SK-N-SH (cell line): ENCODE measurements around the gene FOXK2. TPM values are rescaled to one million over a fixed set of nuclear protein-coding genes. Genes with fewer than 3 reads are reported as not detected.

ENCODE experiments used
- FOSL2 ChIP-seq: IDR thresholded peaks from 2 replicates; pipeline ENCODE4 v1.4.0; 2012; ENCODE audit warnings: low read depth, mild to moderate bottlenecking, moderate library complexity, borderline replicate concordance
- MXI1 ChIP-seq: IDR thresholded peaks from 2 replicates; pipeline ENCODE4 v1.6.1; 2012; ENCODE audit warnings: mild to moderate bottlenecking, low read depth, low read length, improper control_type of control experiment
- NFIC ChIP-seq: IDR thresholded peaks from 2 replicates; pipeline ENCODE4 v1.4.0; 2012; ENCODE audit warnings: borderline replicate concordance
- NRF1 ChIP-seq: IDR thresholded peaks from 2 replicates; pipeline ENCODE4 v1.6.1; 2012; ENCODE audit warnings: low read depth, mild to moderate bottlenecking, low read length
- SIN3A ChIP-seq: IDR thresholded peaks from 2 replicates; pipeline ENCODE4 v1.6.1; 2012; ENCODE audit warnings: low read depth, mild to moderate bottlenecking, low read length, moderate library complexity, borderline replicate concordance
- YY1 ChIP-seq: IDR thresholded peaks from 2 replicates; pipeline ENCODE4 v1.4.0; 2012; ENCODE audit warnings: low read depth, mild to moderate bottlenecking
- polyA plus RNA-seq, 3 experiments: library from polyadenylated mRNA; depleted of rRNA; stranded (reverse); fragments of >200 nt; gene quantifications; 2 replicates each; pipeline ENCODE4 v1.2.3, GENCODE V29; 2012
- TF ChIP-seq, protein P1 (sequence below): fragments of 200-600 bp; sonication (generic); IDR thresholded peaks from 2 replicates; pipeline ENCODE4 v1.6.1; 2017; ENCODE audit warnings: antibody characterized with exemption, mild to moderate bottlenecking, moderate library complexity
- TF ChIP-seq, protein P2 (sequence below): IDR thresholded peaks from 2 replicates; pipeline ENCODE4 v1.4.0; 2012; ENCODE audit warnings: low read depth, borderline replicate concordance
- TF ChIP-seq, protein P3 (sequence below): fragments of 150-350 bp; IDR thresholded peaks from 2 replicates; pipeline ENCODE4 v1.6.1; 2016; ENCODE audit warnings: mild to moderate bottlenecking, low read depth, low read length
- TF ChIP-seq, protein P4 (sequence below): IDR thresholded peaks from 2 replicates; pipeline ENCODE4 v1.4.0; 2012; ENCODE audit warnings: low read depth
- TF ChIP-seq, protein P5 (sequence below): fragments of 150-350 bp; IDR thresholded peaks from 2 replicates; pipeline ENCODE4 v1.6.1; 2017; ENCODE audit warnings: antibody characterized with exemption, low read length, low read depth, borderline replicate concordance

The FOXK2 gene
- polyA plus RNA-seq, 1 of the 3 experiments (the other 2 are of a cell fraction): 36.4 TPM

DNA sequence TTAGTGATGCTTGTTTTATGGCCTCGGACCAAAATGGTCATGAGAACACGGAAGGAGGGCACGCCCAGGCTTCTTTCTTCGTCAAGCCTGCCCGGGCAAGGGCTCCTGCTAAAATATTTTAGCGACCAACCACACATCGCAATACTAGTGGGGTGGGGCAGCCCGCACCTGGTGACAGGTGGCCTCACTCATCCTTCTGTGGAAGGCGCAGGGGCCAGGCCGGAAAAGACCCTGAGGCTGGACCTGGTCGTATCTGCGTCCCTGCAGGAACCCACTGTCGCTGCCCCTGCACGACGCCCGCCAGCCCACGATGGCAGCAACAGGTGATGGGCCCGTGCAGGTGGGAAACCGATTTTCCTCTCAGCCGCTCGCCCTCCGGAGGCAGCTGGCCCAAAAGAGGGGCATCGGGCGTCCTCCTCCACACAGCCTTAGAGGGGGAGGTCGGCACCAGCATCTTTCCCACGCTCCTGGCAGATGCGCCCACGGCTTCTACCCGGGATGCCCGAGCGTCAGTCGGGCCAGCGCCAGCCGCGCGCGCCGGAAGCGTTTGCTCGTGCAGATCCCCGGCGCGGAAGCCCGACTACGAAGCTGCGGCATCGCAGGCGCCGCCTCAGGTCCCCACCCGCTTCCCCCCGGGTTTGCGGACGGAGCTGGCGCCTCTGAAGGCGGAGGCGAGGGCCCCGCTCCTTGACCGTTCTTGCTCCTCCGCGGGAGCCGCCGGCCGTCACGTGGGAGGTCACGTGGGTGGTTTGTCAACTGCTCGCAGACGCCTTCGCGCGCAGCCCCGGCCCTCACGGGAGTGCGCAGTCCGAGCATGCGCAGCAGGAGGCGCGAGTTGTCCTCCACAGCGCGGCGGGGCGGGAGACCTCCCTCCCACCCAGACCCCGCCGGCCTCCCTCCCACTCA is 22.8 kb upstream of the FOXK2 start (continued):
- TF ChIP-seq, protein P1, sequence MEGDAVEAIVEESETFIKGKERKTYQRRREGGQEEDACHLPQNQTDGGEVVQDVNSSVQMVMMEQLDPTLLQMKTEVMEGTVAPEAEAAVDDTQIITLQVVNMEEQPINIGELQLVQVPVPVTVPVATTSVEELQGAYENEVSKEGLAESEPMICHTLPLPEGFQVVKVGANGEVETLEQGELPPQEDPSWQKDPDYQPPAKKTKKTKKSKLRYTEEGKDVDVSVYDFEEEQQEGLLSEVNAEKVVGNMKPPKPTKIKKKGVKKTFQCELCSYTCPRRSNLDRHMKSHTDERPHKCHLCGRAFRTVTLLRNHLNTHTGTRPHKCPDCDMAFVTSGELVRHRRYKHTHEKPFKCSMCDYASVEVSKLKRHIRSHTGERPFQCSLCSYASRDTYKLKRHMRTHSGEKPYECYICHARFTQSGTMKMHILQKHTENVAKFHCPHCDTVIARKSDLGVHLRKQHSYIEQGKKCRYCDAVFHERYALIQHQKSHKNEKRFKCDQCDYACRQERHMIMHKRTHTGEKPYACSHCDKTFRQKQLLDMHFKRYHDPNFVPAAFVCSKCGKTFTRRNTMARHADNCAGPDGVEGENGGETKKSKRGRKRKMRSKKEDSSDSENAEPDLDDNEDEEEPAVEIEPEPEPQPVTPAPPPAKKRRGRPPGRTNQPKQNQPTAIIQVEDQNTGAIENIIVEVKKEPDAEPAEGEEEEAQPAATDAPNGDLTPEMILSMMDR: no peak
- TF ChIP-seq YY1 (no peak), SIN3A (peak; percentile 71; the same call in 1 of the 2 replicates), NFIC (no peak), MXI1 (peak; percentile 94), FOSL2 (no peak), NRF1 (peak; percentile 86)
- TF ChIP-seq, protein P2, sequence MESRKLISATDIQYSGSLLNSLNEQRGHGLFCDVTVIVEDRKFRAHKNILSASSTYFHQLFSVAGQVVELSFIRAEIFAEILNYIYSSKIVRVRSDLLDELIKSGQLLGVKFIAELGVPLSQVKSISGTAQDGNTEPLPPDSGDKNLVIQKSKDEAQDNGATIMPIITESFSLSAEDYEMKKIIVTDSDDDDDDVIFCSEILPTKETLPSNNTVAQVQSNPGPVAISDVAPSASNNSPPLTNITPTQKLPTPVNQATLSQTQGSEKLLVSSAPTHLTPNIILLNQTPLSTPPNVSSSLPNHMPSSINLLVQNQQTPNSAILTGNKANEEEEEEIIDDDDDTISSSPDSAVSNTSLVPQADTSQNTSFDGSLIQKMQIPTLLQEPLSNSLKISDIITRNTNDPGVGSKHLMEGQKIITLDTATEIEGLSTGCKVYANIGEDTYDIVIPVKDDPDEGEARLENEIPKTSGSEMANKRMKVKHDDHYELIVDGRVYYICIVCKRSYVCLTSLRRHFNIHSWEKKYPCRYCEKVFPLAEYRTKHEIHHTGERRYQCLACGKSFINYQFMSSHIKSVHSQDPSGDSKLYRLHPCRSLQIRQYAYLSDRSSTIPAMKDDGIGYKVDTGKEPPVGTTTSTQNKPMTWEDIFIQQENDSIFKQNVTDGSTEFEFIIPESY: peak; percentile 67
- TF ChIP-seq, protein P3, sequence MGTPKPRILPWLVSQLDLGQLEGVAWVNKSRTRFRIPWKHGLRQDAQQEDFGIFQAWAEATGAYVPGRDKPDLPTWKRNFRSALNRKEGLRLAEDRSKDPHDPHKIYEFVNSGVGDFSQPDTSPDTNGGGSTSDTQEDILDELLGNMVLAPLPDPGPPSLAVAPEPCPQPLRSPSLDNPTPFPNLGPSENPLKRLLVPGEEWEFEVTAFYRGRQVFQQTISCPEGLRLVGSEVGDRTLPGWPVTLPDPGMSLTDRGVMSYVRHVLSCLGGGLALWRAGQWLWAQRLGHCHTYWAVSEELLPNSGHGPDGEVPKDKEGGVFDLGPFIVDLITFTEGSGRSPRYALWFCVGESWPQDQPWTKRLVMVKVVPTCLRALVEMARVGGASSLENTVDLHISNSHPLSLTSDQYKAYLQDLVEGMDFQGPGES: no peak
- TF ChIP-seq, protein P4, sequence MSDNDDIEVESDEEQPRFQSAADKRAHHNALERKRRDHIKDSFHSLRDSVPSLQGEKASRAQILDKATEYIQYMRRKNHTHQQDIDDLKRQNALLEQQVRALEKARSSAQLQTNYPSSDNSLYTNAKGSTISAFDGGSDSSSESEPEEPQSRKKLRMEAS: peak; percentile 100
- TF ChIP-seq, protein P5, sequence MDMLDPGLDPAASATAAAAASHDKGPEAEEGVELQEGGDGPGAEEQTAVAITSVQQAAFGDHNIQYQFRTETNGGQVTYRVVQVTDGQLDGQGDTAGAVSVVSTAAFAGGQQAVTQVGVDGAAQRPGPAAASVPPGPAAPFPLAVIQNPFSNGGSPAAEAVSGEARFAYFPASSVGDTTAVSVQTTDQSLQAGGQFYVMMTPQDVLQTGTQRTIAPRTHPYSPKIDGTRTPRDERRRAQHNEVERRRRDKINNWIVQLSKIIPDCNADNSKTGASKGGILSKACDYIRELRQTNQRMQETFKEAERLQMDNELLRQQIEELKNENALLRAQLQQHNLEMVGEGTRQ: peak; percentile 98
- TF ChIP-seq, all 33 proteins: peak for 13
